ENCODE data around the gene COMMD3.

DNA sequence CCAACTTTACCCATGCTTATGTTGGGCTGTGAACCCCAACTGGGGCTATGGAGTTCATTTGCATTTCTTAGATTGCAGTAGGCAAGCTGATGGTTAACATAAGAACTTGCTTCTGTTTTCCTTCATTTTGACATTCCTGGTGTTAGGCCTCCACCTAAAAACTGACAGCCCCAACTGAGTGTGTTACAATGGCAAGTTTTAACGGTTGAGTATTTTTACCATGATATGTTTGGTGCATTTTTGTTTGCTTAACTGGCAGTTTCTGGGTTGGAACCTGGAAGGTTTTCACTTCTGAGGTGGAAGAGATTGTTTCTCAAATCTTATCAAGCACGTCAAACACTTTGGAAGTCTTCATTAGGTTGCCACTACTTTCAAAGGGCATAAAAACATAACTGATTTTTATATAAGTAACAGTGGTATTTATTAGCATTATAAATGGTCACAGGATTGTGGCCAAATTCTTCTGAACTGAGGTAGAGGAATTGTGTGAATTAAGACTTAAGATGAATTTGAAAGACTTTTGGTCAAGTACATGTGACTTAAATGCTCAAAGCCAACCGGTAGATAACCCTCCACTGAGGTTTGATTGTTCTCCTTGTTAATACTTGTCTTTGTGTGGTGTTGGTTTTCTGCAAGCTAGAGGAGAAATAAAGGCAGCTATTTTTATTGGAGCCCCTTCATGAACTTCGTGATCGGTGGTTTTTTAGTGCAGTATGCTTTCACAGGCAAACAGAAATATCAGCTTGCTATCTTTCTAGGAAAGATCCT, 7.5 kb downstream of the COMMD3 start:
- TF ChIP-seq, protein P1, sequence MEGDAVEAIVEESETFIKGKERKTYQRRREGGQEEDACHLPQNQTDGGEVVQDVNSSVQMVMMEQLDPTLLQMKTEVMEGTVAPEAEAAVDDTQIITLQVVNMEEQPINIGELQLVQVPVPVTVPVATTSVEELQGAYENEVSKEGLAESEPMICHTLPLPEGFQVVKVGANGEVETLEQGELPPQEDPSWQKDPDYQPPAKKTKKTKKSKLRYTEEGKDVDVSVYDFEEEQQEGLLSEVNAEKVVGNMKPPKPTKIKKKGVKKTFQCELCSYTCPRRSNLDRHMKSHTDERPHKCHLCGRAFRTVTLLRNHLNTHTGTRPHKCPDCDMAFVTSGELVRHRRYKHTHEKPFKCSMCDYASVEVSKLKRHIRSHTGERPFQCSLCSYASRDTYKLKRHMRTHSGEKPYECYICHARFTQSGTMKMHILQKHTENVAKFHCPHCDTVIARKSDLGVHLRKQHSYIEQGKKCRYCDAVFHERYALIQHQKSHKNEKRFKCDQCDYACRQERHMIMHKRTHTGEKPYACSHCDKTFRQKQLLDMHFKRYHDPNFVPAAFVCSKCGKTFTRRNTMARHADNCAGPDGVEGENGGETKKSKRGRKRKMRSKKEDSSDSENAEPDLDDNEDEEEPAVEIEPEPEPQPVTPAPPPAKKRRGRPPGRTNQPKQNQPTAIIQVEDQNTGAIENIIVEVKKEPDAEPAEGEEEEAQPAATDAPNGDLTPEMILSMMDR (IDR thresholded peaks at IDR 0.05 in 8 of 11, conservative IDR thresholded peaks at IDR 0.05 in 3 of 11): no peak
- no peak for TF ChIP-seq POLR2AphosphoS5 (IDR thresholded peaks at IDR 0.05)
- no peak for TF ChIP-seq POLR2A (IDR thresholded peaks at IDR 0.05)

Measured in spleen (tissue), 7 donors.